NCI-H510A treated with DMSO at 0.1 percent for 48 hours (cell line): Measurements from ENCODE around the gene SMYD2.
A peak's percentile ranks its signal among the peaks of the same experiment; 100 is the strongest.

Source experiments
- DNase-seq: peaks from one replicate; lab custom pipeline; 2025; lab: John Stamatoyannopoulos, UW

Gene SMYD2

GRCh38 chr1:214281021-214281719 lies at the start of gene SMYD2:
Gene SMYD2, plus strand, starts transcription at chr1:214281159. Its CDS starts 96 bp downstream, at chr1:214281255.
- peak; percentile 48 for DNase-seq

- peak; percentile 91 for DNase-seq
These were observed 46.9 kb upstream of the SMYD2 start for GRCh38 chr1:214233856-214234634.

GRCh38 chr1:214234635-214235025 lies 46.3 kb upstream of the SMYD2 start:
- DNase-seq, result no peak

- no peak for DNase-seq
These were observed 44.5 kb upstream of the SMYD2 start for GRCh38 chr1:214236477-214236876.

GRCh38 chr1:214241060-214241459 lies 39.9 kb upstream of the SMYD2 start:
- no peak for DNase-seq

GRCh38 chr1:214244252-214244651 lies 36.7 kb upstream of the SMYD2 start:
- DNase-seq, result no peak

GRCh38 chr1:214244841-214245240 lies 36.1 kb upstream of the SMYD2 start:
- no peak for DNase-seq

GRCh38 chr1:214247501-214248041 lies 33.4 kb upstream of the SMYD2 start:
- no peak for DNase-seq

- no peak for DNase-seq
These were observed 32.5 kb upstream of the SMYD2 start for GRCh38 chr1:214248311-214249085.

GRCh38 chr1:214249651-214250050 lies 31.3 kb upstream of the SMYD2 start:
- DNase-seq, result no peak

- no peak for DNase-seq
These were observed 29.6 kb upstream of the SMYD2 start for GRCh38 chr1:214251354-214251753.

GRCh38 chr1:214255509-214255908 lies 25.4 kb upstream of the SMYD2 start:
- DNase-seq, result no peak

GRCh38 chr1:214259353-214259977 lies 21.5 kb upstream of the SMYD2 start:
- no peak for DNase-seq

GRCh38 chr1:214260561-214261205 lies 20.3 kb upstream of the SMYD2 start:
- no peak for DNase-seq

- DNase-seq, result peak; percentile 94
These were observed 19.5 kb upstream of the SMYD2 start for GRCh38 chr1:214261206-214262123.

GRCh38 chr1:214264196-214264595 lies 16.8 kb upstream of the SMYD2 start:
- DNase-seq, result peak; percentile 32

- no peak for DNase-seq
These were observed 16.0 kb upstream of the SMYD2 start for GRCh38 chr1:214264976-214265375.

- no peak for DNase-seq
These were observed 10.8 kb upstream of the SMYD2 start for GRCh38 chr1:214270097-214270650.

- no peak for DNase-seq
These were observed 9.6 kb upstream of the SMYD2 start for GRCh38 chr1:214271174-214271858.
